ENCODE data around the gene NUP62. TPM values are rescaled to one million over a fixed set of nuclear protein-coding genes. Genes with fewer than 3 reads are reported as not detected.

The NUP62 gene
- total and polyA plus RNA-seq, 2 of the 8 experiments (the other 6 are each of a cell fraction or from before 2014, with no cell fraction given) = 50.0 to 107 TPM

DNA sequence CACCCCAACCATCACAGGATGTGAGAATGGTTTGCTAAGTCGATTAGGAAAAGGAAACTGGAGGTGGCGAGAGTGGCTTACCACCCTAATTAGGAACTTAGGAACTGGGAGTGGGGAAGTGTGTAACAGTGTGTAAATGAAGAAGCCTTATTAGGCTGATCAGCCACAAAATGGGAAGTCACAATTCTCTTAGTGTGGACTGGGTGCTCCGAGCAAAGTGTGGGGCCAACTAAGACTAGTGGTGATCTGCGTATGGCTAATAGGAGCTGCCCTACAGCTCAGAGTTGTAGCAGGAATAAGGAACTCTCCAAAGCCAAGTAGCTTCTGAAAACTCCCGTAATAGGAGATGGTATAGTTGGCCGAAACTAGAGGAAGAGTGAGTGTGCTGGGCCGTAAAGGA is 24.1 kb upstream of the NUP62 start (continued):
- TF ChIP-seq, protein P1, sequence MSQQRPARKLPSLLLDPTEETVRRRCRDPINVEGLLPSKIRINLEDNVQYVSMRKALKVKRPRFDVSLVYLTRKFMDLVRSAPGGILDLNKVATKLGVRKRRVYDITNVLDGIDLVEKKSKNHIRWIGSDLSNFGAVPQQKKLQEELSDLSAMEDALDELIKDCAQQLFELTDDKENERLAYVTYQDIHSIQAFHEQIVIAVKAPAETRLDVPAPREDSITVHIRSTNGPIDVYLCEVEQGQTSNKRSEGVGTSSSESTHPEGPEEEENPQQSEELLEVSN (IDR thresholded peaks at IDR 0.05) = no peak
- TF ChIP-seq BCL11A (IDR thresholded peaks at IDR 0.05; ENCODE audit: low read depth in 2 of 2, low read length in 2 of 2) = no peak
- no peak for TF ChIP-seq POLR2A (IDR thresholded peaks at IDR 0.05; ENCODE audit: control extremely low read depth in 1 of 2, low read depth in 2 of 2, low read length in 2 of 2)
- TF ChIP-seq TCF12 (IDR thresholded peaks at IDR 0.05; ENCODE audit: low read depth, low read length) = no peak
- TF ChIP-seq EZH2 (IDR thresholded peaks at IDR 0.05; ENCODE audit: low read depth, low read length, severe bottlenecking) = no peak
- TF ChIP-seq SP2 (IDR thresholded peaks at IDR 0.05; ENCODE audit: low read length) = no peak

All from H1 (cell line).